DMS153 (cell line): ENCODE results near the gene SYNJ2.

Source experiments
- DNase-seq: peaks from one replicate; lab custom pipeline; 2025; lab: John Stamatoyannopoulos, UW

The SYNJ2 gene

DNA sequence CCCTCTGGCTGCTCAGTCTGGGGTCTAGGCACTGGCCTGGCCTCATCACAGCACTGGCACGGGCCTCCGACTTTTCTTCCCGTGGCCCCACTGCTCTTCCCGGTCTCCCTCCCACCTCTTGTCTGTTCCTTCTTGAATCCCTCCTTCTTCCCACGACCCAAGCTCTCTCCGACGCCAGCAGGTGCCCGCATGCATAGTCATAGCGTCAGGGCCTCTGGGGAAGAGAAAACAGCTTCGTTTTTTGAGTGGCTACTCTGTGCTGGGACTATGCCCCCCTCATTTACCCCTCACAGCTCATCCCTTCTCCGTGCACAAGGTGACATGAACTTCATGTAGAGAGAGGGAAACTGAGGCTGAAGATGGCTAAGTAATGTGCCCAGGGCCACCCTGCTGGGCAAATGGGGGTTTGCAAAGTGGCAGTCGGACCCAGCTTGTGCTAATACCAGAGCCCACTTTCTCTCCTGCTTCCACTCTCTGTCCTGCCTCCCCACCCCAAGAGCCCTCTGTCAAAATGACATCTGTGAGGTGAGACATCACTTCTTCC lies 59.2 kb downstream of the SYNJ2 start:
- no peak for DNase-seq

DNA sequence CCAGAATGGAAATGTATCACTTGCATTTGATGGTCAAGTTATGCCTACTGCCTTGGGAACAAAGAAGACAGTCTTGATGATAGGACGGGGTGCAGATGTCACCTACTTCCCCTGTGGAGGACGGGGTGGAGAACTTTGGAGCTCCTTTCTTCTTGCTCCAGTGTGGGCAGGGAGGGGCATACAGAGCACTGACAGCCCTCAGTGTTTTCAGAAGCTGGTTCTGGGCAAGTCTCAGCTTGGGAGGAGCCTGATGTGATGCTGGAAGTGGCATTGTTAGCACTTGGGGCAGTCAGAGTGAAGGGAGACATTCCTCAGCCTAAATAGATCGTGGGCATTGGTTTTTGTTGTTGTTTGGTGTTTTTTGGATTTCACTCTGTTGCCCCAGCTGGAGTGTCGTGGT lies 59.7 kb downstream of the SYNJ2 start:
- no peak for DNase-seq

DNA sequence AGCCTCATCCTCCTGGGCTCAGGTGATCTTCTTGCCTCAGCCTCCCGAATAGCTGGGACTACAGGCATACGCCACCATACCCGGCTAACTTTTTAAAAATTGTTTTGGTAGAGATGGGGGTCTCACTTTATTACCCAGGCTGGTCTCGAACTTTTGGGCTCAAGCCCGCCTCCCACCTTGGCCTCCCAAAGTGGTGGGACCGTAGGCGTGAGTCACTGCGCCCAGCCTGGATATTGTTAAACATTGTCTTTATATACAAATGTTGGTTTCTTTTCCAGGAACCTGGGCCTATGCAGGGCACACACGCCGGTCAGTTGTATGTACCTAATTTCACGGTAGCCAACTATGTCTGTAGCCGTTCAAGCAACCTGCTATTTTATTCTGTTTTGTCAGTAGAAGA lies 60.1 kb downstream of the SYNJ2 start:
- DNase-seq: no peak

DNA sequence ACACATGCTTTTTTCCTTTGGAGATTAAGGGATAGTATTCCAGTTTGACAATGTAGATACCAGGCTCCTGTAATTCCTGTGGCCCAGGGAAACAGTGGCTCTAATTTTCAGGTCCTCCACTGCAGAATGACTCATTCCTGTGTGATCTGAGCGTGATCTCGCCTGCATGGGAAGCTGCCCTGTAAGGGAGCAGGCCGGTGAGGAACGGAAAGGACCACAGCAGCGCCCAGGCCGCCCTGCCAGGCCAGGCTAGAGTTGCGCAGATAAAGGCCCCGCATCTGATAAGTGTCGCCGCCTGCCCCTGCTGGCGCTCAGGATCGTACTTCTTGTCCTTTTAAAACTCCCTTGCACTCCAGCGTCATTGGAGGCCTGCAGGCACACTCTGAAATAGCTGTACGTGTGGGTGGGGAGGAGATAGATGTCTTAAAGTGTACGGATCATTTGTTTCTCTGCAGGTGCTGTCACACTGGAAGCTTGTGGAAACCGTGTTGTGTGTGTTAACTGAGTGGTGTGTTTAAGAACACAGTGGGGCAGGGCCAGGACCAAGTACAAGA lies 60.7 kb downstream of the SYNJ2 start:
- no peak for DNase-seq

DNA sequence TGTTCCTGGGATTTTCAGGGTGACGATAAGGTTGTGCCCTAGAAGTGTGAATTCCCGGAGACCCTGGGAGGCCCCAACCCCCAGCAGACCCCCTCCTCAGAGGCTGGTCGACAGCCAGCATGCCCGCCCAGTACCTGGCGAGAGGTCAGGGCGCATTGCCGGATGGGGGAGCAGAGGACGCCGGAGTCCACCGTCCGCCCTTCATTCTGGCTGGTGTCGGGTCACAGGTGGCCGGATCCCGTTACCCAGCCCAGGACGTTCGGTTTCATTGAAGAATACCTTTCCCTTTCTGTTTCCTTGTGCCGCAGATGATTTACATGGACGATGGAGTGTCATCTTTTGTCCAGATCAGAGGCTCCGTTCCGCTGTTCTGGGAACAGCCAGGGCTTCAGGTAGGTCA lies 61.3 kb downstream of the SYNJ2 start:
- DNase-seq: no peak

DNA sequence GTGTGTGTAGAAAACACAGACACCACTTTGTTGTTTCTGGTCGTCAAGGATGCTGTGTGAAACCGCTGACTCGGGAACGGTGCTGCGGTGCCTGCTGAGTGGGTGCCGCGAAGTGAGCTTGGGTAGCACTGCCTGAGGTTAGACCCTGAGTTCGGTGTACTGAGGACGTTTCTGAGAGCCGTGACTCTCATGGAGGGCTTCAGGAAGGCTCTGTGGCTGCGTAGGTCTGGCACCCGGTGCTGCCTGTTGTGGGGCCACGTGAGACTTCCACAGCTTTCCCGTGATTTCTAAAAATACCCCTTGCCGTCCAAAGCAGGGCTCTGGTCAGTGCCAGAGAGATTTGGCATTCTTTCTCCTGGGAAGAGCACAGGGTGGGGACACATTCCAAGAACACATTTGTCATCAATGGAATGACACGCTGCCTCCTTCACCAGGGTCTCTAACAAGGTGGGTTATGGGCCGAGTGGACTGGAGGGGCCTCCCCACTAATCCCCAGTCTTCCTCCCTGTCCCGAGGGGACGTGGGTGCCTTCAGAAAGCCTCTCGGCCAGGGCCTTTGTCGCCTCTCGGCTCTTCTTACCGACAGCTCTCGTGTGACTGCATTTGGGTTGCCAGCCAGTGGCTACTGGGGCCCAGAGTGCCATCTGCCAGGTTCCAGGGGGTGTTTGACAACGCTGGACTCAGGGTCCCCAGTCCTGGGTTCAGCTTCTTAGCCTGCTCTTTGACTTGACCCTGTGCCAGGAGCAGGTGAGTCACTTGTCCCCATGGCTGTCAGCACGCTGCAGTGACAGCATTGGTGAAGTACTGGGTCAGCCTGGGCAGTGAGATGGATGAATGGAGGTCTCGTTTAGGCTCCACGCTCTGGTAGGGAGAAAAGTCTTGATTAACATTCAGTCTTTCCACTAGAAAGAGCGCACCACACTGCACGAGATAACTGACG lies 62.2 kb downstream of the SYNJ2 start:
- DNase-seq: no peak

DNA sequence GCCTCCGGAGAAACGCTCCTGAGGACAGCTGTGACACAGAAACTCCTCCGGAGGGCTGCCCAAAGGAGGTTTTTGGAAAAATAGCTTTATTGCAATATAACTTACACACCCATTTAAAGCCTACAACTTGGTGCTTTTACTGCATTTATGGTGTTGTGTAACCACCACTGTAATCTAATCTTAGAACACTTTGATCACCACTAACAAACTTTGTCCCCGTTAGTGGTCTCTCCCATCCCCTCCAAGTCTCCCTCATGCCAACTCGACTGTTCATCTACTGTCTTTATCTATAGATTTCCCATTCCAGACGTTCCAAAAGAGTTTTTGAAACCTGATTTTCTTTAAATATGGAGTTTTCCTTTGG lies 62.8 kb downstream of the SYNJ2 start:
- DNase-seq: no peak

DNA sequence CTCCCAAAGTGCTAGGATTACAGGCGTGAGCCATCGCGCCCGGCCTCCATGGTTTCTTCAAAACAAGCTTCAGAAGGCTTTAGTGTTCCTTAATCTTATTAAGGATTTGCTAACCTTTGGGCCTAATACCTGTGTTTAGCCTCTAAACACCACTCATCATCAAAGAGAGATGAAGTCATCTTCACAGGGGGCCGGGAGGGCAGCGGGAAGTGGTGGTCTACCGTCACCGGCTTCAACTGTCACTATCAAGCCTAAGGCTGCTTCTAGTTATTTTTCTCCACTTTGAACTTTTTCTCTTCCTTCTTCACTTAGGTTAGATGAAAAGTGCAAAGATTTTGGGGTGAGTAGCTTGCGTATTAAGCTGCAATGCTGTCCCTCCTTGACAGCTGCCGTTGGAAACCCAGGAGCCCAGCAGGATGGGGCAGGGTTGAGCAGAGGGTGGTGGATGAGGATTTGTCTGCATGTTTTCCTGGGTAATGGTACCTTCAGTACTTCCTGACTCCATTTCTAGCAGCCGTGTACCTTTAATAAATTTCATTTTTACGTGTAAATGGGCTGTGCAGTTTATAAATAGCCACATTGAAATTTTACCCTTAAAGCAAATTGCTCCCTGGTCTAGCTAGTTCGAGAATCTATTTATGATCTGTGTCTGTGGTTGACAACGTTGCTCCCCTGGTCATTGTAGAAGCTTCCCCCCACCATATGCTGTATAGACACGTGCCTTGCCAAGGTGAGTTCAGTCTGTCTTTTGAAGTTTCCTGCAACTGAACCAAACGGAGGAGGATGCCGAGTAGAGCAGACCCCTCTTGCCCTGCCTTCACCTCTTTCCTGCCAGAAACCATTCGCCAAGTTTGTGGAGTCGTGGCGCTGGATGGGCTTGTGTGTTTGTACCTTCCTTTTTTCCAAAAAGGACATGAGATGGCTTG lies 64.8 kb downstream of the SYNJ2 start:
- no peak for DNase-seq

DNA sequence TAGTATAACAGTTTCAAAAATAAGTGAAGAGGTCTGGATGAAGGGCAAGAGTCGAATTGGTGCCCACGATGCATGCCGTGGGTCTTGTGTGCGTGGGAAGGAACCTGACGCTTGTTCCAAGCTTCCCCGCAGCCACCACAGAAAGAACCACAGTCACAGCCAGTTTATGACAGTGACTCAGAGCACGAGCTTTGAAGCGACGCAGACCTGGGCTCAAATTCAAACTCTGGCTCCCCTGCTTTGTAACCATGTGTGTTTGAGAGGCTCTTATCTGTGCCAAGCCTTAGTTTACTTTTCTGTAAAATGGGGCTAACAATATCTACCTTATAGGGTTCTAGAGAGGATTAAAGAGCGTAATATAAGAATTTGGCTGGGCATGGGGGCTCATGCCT lies 65.5 kb downstream of the SYNJ2 start:
- DNase-seq: no peak

DNA sequence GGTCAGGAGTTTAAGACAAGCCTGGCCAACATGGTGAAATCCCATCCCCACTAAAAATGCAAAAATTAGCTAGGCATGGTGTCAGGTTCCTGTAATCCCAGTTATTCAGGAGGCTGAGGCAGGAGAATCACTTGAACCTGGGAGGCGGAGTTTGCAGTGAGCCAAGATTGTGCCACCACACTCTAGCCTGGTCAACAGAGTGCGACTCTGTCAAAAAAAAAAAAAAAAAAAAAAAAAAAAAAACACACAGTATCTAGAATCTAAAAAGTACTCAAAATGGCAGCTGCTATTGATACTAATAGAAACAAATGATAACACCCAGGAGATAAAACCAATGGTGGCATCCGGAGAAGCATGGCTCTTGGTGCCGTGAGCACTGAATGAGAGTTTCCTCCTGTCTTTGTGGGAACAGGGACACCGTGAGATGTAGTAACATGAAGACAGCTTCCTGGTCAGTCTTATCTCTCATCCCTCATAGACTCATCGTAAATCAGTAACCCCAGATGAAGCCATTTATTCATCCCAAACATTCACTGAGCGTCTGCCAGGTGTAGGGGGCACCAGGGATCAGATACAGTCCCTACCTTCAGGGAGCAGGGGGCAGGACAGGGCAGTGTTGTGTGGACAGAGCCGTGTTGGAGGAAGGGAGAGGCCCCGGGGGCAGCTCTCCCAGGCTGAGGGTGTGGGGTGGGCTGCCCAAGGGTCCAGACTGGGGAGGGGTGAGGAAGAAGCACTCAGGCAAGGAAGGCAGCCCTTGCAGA lies 66.1 kb downstream of the SYNJ2 start:
- no peak for DNase-seq

DNA sequence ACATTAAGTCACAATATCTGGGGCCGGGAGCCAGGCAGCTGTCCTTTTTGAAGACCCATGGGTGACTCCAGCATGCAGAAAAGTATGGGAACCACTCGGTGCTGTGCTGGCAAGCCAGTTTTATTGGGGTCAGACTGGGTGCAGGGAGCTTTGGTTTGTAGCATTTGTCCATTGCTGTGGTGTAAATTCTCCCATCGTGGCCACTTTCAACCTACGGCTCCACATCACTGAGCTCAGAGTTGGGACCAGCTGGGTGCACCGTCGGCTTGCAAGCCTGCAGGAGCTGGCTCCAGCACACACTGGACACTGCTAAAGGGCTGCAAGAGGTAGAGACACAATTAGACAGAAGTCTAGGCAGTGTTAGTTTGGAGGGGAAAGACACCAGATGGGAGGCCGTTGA lies 66.9 kb downstream of the SYNJ2 start:
- DNase-seq: no peak

DNA sequence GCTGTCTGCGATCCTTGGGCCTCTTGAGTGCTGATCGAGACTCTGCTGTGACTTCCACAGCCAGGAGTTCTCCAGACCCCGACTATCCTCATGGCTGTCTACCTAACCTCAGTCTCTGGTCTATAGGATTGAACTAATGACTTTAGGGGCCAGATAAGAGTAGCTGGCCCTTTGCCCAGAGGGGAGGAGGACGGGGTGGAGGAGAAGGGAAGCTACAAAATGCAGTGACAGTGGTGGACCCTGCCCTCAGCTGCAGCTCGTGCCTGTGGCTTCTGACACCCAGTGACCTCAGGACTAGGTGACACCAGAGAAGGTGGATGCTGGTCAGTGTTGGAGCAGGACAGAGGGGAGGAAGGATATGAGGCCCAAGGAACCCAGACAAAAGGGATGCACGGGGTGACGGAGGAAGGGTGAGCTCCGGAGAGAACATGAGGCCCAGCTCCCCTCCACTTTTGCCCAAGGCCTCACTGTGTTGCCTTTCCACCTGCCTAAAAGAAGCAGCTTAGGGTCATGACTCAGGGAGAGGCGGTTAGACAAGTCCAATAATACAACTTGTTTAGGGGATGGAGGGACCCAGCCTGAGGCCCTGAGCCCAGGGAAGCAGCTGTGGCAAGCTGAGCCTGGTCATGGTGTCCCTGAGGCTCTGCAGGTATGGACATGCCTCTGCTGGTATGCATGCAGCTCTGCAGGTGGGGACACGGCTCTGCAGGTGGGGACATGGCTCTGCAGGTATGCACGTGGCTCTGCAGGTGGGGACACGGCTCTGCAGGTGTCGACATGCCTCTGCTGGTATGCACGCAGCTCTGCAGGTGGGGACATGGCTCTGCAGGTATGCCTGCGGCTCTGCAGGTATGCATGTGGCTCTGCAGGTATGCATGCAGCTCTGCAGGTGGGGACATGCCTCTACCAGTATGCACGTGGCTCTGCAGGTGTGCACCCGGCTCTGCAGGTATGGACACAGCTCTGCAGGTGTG lies 67.7 kb downstream of the SYNJ2 start:
- DNase-seq: no peak

DNA sequence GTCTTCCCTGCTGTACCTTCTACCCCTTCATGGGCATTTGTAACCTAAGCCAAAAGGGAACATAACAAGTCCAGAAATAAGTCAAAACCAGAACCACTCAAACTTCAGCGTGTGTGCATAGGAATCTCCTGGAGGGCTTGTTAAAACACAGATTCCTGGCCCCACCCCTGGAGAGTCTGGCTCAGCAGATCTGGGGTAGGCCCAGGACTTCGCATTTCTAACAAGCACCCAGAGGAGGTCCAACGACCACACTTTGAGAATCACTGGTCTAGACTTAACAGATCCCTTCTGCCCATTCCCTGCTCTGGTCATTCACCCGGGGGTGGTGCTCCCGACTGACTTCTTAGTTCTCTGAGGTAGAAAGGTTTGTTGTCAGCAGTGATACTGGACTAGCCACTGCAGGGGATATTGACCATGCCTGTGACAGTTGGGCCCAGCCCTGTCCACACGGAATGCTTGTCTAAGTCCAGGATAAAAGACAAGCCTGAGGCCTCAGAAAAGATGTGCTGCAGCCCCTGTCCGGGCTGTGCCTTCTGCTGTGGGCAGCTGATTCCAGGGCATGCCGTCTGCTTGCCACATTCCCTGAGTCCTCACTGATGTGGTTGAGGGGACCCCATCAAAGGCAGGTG lies 68.6 kb downstream of the SYNJ2 start:
- no peak for DNase-seq

DNA sequence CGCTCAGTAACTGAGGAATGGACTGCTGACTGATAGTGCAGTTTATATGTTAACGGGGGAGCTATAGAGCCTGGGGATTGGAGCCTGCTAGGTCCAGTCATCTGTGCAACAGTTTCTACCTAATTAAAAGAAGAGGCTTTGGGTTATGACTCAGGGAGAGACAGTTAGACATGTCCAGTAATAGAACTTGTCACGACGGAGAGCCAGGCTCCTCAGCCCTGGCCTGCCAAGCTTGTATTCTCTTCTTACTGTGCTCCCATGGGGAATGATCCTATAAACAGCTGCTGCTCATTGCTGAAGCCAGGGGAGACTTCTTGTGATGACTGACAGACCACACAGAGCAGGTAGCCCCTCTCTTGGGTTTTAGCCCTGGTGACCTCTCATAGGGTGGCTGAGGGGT lies 69.3 kb downstream of the SYNJ2 start:
- DNase-seq: no peak

DNA sequence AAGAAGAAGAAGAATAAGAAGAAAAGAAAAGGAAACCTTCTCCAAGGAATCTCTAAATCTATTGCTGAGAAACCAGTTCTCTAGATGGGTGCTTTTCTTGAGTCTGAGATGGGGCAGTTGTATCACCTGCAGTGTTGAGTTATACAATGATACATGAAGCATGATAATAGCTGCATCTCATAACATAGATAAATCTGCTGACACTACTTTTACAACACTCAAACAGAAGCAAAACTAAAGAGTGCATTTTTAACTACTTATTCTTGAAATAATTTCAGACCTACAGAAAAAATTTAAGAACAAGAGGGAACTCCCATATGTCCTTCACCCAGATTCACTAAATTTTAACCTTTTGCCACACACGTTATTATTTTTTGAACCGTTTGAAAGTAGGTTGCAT lies 70.3 kb downstream of the SYNJ2 start:
- no peak for DNase-seq

DNA sequence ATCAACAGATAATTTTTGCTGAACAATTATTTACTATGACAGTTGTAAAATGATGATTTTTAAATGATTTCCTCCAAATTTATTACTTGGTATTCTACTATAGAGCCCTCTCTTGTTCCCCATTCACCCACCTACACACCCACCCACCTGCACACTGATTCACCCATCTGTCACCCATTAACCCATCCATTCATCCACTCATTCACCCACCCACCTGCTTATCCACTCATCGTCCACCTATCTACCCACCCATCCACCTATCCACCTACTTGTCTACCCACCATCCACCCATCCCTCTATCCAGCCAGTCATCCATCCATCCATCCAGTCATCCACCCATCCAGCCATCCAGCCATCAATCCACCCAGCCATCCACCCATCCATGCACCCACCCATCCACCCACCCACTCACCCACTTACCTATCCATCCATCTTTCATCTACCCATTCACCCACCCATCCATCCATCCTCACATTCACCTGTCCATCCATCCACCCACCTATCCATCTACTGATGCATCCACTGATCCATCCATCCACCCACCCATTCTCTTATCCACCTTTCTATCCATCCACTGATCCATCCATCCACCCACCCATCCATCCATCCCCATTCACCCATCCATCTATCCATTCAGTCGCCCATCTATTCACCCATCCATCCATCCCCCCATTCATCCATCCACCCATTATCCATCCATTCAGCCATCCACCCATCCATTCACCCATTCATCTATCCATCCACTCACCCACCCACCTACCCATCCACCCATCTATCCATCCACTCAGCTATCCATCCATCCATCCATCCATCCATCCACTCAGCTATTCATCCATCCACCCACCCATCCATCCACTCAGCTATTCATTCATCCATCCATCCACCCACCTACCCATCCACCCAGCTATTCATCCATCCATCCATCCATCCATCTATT lies 72.0 kb downstream of the SYNJ2 start:
- DNase-seq: no peak

DNA sequence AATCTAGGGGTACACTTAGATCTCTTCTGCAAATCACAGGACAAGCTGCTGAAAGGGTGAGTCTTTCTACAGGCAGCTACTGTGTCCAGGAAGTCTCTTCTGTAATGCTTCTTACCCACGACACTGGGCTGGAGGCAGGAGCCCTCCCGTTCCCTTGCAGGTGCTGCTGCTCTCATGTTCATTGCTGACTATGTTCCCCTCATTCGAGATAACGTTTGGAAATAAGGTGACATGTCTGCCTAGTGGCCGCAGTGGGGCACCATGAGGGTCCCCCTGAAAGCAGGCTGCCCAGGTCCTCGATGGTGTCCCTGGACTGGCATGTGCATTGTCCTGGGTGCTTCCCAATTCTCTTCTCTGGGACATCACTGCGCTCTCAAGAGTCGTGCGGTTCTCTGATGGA lies 74.7 kb downstream of the SYNJ2 start:
- no peak for DNase-seq

DNA sequence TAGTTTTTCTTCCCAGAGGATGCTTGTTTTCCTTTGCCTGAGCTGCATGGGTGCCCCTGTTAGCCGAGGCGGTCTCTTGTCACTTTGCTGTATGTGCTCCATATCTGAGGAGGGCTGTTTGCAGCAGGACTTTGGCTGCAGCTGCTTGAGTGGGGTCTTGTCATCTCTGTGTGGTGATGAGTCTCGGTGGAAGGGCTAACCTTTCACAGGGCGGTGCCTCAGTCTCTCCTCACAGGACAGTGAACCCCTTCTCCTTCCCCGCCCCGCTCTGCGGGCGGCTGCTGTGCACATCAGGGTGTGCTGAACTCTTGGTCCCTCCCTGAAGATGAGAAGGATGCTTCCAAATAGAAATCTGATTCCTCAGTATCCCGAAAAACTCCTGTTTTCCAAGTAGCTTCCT lies 75.1 kb downstream of the SYNJ2 start:
- no peak for DNase-seq
